ENCODE results near the gene IRX6.

Gene IRX6

DNA sequence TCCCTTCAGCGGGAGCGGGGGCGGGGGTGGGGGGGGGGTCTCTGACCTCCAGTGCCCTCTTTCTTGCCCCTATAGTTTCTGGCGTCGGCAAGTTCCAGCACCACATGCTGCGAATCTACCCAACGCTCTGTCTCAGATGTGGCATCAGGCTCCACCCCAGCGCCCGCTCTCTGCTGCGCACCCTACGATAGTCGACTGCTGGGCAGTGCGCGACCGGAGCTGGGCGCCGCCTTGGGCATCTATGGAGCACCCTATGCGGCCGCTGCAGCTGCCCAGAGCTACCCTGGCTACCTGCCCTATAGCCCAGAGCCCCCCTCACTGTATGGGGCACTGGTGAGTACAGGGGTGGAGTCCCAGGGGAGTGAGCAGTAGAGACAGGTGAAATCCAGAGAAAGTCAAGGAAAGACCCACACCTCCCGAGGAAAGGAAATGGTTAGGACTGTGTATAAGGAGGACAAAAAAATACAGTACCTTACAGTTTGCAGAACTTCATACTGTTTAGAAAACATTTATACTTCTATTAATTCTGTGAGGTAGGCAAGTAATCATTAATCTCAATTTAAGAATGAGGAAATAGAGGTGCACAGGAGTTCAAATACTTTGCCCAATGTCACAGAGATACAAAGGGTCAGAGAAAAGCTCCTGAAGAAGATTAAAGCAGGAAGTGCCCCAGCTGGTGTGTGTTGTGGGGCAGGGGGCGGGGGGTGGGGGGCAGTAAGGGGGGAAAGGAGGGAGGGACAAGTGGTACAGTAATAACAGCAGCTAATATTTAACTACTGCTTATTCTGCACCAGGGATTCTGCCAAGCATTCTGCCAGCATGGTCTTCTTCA, 2.5 kb downstream of the IRX6 start:
- H3K4me1 ChIP-seq (ENCODE audit: control insufficient read depth, insufficient read depth, low read length) = no peaks in the 10 kb centered on the region
- H3K27me3 ChIP-seq (ENCODE audit: control insufficient read depth, insufficient read depth, low read length) = peaks cover 27% of the 10 kb centered on the region
- H3K9ac ChIP-seq (ENCODE audit: low read length) = no peak overlapping the region
- H3K4me3 ChIP-seq (ENCODE audit: low read length) = no peak overlapping the region
- H3K36me3 ChIP-seq (ENCODE audit: control insufficient read depth, insufficient read depth, low read length) = no peaks in the 10 kb centered on the region
- no peak overlapping the region for H3K27ac ChIP-seq (ENCODE audit: low read depth, low read length)

- Histone ChIP-seq H3K36me3 (ENCODE audit: control insufficient read depth, insufficient read depth, low read length) (no peaks in the 10 kb centered on the region), H3K4me3 (ENCODE audit: low read length) (no peak overlapping the region), H3K27ac (ENCODE audit: low read depth, low read length) (no peak overlapping the region), H3K27me3 (ENCODE audit: control insufficient read depth, insufficient read depth, low read length) (peaks cover 35% of the 10 kb centered on the region), H3K9ac (ENCODE audit: low read length) (no peak overlapping the region), H3K4me1 (ENCODE audit: control insufficient read depth, insufficient read depth, low read length) (no peaks in the 10 kb centered on the region)
These were observed 4.9 kb downstream of the IRX6 start for GRCh38 chr16:55328611-55329569.

DNA sequence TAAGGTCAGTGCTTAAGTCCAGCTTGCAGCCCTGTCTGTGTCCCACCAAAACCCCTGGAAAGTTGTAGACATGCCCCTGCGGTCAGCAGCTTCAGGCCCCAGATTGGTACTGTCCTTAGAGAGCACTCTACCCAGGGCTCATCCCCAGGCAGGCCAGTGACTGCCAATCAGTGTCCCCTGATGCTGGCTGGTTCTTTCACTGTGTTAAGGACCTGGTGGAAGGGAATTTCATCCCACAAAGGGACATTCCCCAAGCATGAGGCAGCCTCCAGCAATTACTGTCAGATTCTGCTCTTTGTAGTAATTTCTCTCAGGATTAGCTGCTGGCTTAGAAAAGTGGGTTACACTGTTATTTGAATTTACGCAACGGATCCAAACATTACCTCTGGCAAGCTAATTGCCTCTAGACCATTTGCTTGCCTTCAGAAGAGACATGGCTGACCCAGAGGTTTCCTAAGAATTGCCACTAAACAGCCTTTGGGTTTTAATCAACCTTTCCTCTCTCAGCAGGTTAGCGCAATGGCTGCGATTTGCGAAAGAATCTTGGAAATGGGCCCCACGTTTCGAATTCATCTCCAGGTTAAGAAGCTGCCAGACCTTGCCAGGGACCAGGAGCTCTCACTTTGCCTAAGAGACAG, 5.9 kb downstream of the IRX6 start:
- Histone ChIP-seq H3K4me3 (ENCODE audit: low read length) (no peak overlapping the region), H3K27ac (ENCODE audit: low read depth, low read length) (no peak overlapping the region), H3K4me1 (ENCODE audit: control insufficient read depth, insufficient read depth, low read length) (no peaks in the 10 kb centered on the region), H3K36me3 (ENCODE audit: control insufficient read depth, insufficient read depth, low read length) (no peaks in the 10 kb centered on the region), H3K27me3 (ENCODE audit: control insufficient read depth, insufficient read depth, low read length) (peaks cover 32% of the 10 kb centered on the region), H3K9ac (ENCODE audit: low read length) (no peak overlapping the region)

GRCh38 chr16:55330781-55331647, 7.0 kb downstream of the IRX6 start:
- Histone ChIP-seq H3K4me3 (ENCODE audit: low read length) (no peak overlapping the region), H3K4me1 (ENCODE audit: control insufficient read depth, insufficient read depth, low read length) (no peaks in the 10 kb centered on the region), H3K9ac (ENCODE audit: low read length) (no peak overlapping the region), H3K27me3 (ENCODE audit: control insufficient read depth, insufficient read depth, low read length) (peaks cover 30% of the 10 kb centered on the region), H3K36me3 (ENCODE audit: control insufficient read depth, insufficient read depth, low read length) (no peaks in the 10 kb centered on the region), H3K27ac (ENCODE audit: low read depth, low read length) (no peak overlapping the region)

- Histone ChIP-seq H3K4me1 (ENCODE audit: control insufficient read depth, insufficient read depth, low read length) (no peaks in the 10 kb centered on the region), H3K27ac (ENCODE audit: low read depth, low read length) (no peak overlapping the region), H3K27me3 (ENCODE audit: control insufficient read depth, insufficient read depth, low read length) (peaks cover 27% of the 10 kb centered on the region), H3K9ac (ENCODE audit: low read length) (no peak overlapping the region), H3K36me3 (ENCODE audit: control insufficient read depth, insufficient read depth, low read length) (no peaks in the 10 kb centered on the region), H3K4me3 (ENCODE audit: low read length) (no peak overlapping the region)
These were observed 7.7 kb downstream of the IRX6 start for GRCh38 chr16:55331648-55332185.

DNA sequence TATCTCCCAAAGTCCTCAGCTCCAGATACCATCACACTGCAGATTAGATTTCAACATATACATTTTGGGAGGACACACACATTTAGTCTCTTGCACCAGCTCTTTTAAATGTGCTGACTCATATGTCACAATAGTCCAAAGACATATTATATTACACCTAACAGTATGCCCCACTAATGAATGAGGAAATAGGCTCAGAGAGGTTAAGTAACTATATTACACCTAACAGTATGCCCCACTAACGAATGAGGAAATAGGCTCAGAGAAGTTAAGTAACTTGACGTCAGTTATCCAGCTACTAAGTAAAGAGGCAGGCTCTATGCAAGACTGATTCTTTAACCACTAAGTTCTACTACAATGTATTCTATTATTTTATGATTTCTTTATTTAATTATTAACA, 9.7 kb downstream of the IRX6 start:
- Histone ChIP-seq H3K9ac (ENCODE audit: low read length) (no peak overlapping the region), H3K27ac (ENCODE audit: low read depth, low read length) (no peak overlapping the region), H3K27me3 (ENCODE audit: control insufficient read depth, insufficient read depth, low read length) (peaks cover 23% of the 10 kb centered on the region), H3K4me3 (ENCODE audit: low read length) (no peak overlapping the region), H3K36me3 (ENCODE audit: control insufficient read depth, insufficient read depth, low read length) (no peaks in the 10 kb centered on the region), H3K4me1 (ENCODE audit: control insufficient read depth, insufficient read depth, low read length) (no peaks in the 10 kb centered on the region)

GRCh38 chr16:55338646-55339045, 14.6 kb downstream of the IRX6 start:
- Histone ChIP-seq H3K4me1 (ENCODE audit: control insufficient read depth, insufficient read depth, low read length) (no peaks in the 10 kb centered on the region), H3K36me3 (ENCODE audit: control insufficient read depth, insufficient read depth, low read length) (no peaks in the 10 kb centered on the region), H3K27ac (ENCODE audit: low read depth, low read length) (no peak overlapping the region), H3K9ac (ENCODE audit: low read length) (no peak overlapping the region), H3K27me3 (ENCODE audit: control insufficient read depth, insufficient read depth, low read length) (no peaks in the 10 kb centered on the region), H3K4me3 (ENCODE audit: low read length) (no peak overlapping the region)

GRCh38 chr16:55340445-55340844, 16.4 kb downstream of the IRX6 start:
- Histone ChIP-seq H3K27ac (ENCODE audit: low read depth, low read length) (no peak overlapping the region), H3K27me3 (ENCODE audit: control insufficient read depth, insufficient read depth, low read length) (no peaks in the 10 kb centered on the region), H3K4me1 (ENCODE audit: control insufficient read depth, insufficient read depth, low read length) (no peaks in the 10 kb centered on the region), H3K36me3 (ENCODE audit: control insufficient read depth, insufficient read depth, low read length) (no peaks in the 10 kb centered on the region), H3K9ac (ENCODE audit: low read length) (no peak overlapping the region), H3K4me3 (ENCODE audit: low read length) (no peak overlapping the region)

DNA sequence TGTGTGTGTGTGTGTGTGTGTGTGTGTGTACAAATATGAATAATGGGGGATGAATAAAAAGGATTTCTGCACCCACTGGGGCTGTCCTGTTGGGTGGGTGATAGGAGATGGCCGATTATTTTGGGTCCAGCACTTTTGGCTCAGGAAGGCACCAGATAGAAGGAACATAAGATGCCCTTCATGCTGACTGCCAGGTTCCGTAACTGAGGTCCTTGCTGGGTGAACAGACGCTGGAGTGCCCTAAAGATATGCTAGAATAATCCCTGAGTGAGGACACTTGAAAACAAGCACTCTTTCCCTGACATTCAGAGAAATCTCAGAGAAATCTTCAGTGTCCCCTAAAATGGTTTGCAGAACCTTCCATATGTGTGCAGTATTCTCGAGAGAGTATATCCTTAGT, 17.7 kb downstream of the IRX6 start:
- Histone ChIP-seq H3K4me3 (ENCODE audit: low read length) (no peak overlapping the region), H3K9ac (ENCODE audit: low read length) (no peak overlapping the region), H3K27me3 (ENCODE audit: control insufficient read depth, insufficient read depth, low read length) (no peaks in the 10 kb centered on the region), H3K27ac (ENCODE audit: low read depth, low read length) (no peak overlapping the region), H3K36me3 (ENCODE audit: control insufficient read depth, insufficient read depth, low read length) (no peaks in the 10 kb centered on the region), H3K4me1 (ENCODE audit: control insufficient read depth, insufficient read depth, low read length) (no peaks in the 10 kb centered on the region)

- no peaks in the 10 kb centered on the region for H3K27me3 ChIP-seq (ENCODE audit: control insufficient read depth, insufficient read depth, low read length)
- no peak overlapping the region for H3K9ac ChIP-seq (ENCODE audit: low read length)
- H3K4me3 ChIP-seq (ENCODE audit: low read length) = no peak overlapping the region
- no peak overlapping the region for H3K27ac ChIP-seq (ENCODE audit: low read depth, low read length)
- no peaks in the 10 kb centered on the region for H3K4me1 ChIP-seq (ENCODE audit: control insufficient read depth, insufficient read depth, low read length)
- no peaks in the 10 kb centered on the region for H3K36me3 ChIP-seq (ENCODE audit: control insufficient read depth, insufficient read depth, low read length)
These were observed 22.5 kb downstream of the IRX6 start for GRCh38 chr16:55346475-55346874.

DNA sequence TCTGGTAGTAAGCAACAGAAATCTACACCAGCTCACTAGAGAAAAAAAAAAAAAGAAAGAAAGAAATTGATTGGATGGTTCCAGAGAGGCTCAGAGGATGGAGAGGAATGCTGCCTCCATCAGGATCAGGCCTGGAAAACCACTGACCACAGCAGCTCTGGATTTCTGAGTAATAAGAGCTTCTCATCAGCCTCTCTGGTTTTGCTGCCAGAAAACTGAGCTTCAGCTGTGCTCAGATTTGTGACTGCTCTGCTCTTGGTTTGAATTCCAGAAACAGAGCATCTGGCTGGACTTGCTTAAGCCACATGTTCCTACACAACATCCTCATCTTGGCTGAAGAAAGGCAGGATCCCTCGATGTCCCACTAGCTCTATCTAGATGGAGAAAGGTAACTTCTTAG, 25.9 kb downstream of the IRX6 start:
- no peaks in the 10 kb centered on the region for H3K27me3 ChIP-seq (ENCODE audit: control insufficient read depth, insufficient read depth, low read length)
- H3K4me1 ChIP-seq (ENCODE audit: control insufficient read depth, insufficient read depth, low read length) = no peaks in the 10 kb centered on the region
- H3K9ac ChIP-seq (ENCODE audit: low read length) = no peak overlapping the region
- H3K4me3 ChIP-seq (ENCODE audit: low read length) = no peak overlapping the region
- H3K27ac ChIP-seq (ENCODE audit: low read depth, low read length) = no peak overlapping the region
- no peaks in the 10 kb centered on the region for H3K36me3 ChIP-seq (ENCODE audit: control insufficient read depth, insufficient read depth, low read length)
